ENCODE data around the gene CNR2. TPM values are rescaled to one million over a fixed set of nuclear protein-coding genes. Genes with fewer than 3 reads are reported as not detected.

The CNR2 gene
- polyA plus RNA-seq, 2 of the 4 experiments (the other 2 are of a cell fraction) = not detected

GRCh38 chr1:23959461-23960290 lies 46.5 kb upstream of the CNR2 start, which contains the start of gene PNRC2 (continued):
- TF ChIP-seq RNF2 (IDR thresholded peaks at IDR 0.05; ENCODE audit: borderline replicate concordance, low read depth) = no peak
- TF ChIP-seq HOXB5 (CRISPR knock-in tag; IDR thresholded peaks at IDR 0.05) = no peak
- no peak for TF ChIP-seq HEYL (CRISPR knock-in tag; IDR thresholded peaks at IDR 0.05)
- TF ChIP-seq JUN (IDR thresholded peaks at IDR 0.05) = peak; percentile 81 to 93
- TF ChIP-seq FOXS1 (CRISPR knock-in tag; IDR thresholded peaks at IDR 0.05) = no peak
- TF ChIP-seq NPAS2 (CRISPR knock-in tag; IDR thresholded peaks at IDR 0.05; ENCODE audit: borderline replicate concordance) = no peak
- TF ChIP-seq TP53 (CRISPR knock-in tag; IDR thresholded peaks at IDR 0.05) = no peak
- no peak for TF ChIP-seq ELK1 (IDR thresholded peaks at IDR 0.05; ENCODE audit: low read depth, low read length)
- no peak for TF ChIP-seq BHLHE40 (IDR thresholded peaks at IDR 0.05; ENCODE audit: low read depth, low read length)
- TF ChIP-seq EHMT2 (IDR thresholded peaks at IDR 0.05; ENCODE audit: low read depth) = no peak
- TF ChIP-seq CHD2 (IDR thresholded peaks at IDR 0.05; ENCODE audit: low read length, partially characterized antibody) = no peak
- no peak for TF ChIP-seq SREBF2 (IDR thresholded peaks at IDR 0.05)
- TF ChIP-seq HMGXB4 (CRISPR knock-in tag; IDR thresholded peaks at IDR 0.05; ENCODE audit: borderline replicate concordance) = no peak
- no peak for TF ChIP-seq RARB (CRISPR knock-in tag; IDR thresholded peaks at IDR 0.05)
- no peak for TF ChIP-seq ZSCAN20 (CRISPR knock-in tag; IDR thresholded peaks at IDR 0.05)
- TF ChIP-seq FOSB (CRISPR knock-in tag; IDR thresholded peaks at IDR 0.05) = 0 out of 2 replicates have a peak, but pooled peaks have one; percentile 28
- no peak for TF ChIP-seq HDAC2 (IDR thresholded peaks at IDR 0.05)
- no peak for TF ChIP-seq POLR2AphosphoS2 (conservative IDR thresholded peaks at IDR 0.05; ENCODE audit: low read length)
- no peak for TF ChIP-seq ATOH8 (CRISPR knock-in tag; IDR thresholded peaks at IDR 0.05; ENCODE audit: low read depth)
- no peak for TF ChIP-seq ZC3H11A (IDR thresholded peaks at IDR 0.05)
- no peak for TF ChIP-seq CHD4 (IDR thresholded peaks at IDR 0.05; ENCODE audit: borderline replicate concordance)
- peak; percentile 88 for TF ChIP-seq BCL3 (IDR thresholded peaks at IDR 0.05)
- TF ChIP-seq KDM5A (IDR thresholded peaks at IDR 0.05) = peak; percentile 41; the same call in 1 of the 2 replicates
- no peak for TF ChIP-seq HOXB13 (CRISPR knock-in tag; IDR thresholded peaks at IDR 0.05; ENCODE audit: low read depth)
- TF ChIP-seq MAZ (IDR thresholded peaks at IDR 0.05; ENCODE audit: borderline replicate concordance, low read depth, low read length) = no peak
- no peak for TF ChIP-seq KDM1A (IDR thresholded peaks at IDR 0.05; ENCODE audit: low read depth)
- no peak for TF ChIP-seq CEBPB (IDR thresholded peaks at IDR 0.05)
- no peak for TF ChIP-seq ZFP36 (IDR thresholded peaks at IDR 0.05; ENCODE audit: borderline replicate concordance, partially characterized antibody)
- 0 out of 2 replicates have a peak, but pooled peaks have one; percentile 42 for TF ChIP-seq EHF (CRISPR knock-in tag; IDR thresholded peaks at IDR 0.05)
- TF ChIP-seq ZNF302 (CRISPR knock-in tag; IDR thresholded peaks at IDR 0.05) = no peak
- TF ChIP-seq PBX3 (IDR thresholded peaks at IDR 0.05) = no peak
- no peak for TF ChIP-seq ESRRA (IDR thresholded peaks at IDR 0.05; ENCODE audit: borderline replicate concordance, low read length)
- no peak for TF ChIP-seq NFE2L2 (conservative IDR thresholded peaks at IDR 0.05; ENCODE audit: low read length)
- TF ChIP-seq E2F6 (IDR thresholded peaks at IDR 0.05; ENCODE audit: borderline replicate concordance, low read depth) = no peak
- TF ChIP-seq POLR2A (IDR thresholded peaks at IDR 0.05; ENCODE audit: low read length) = peak; percentile 86
- peak; percentile 43 for TF ChIP-seq MAX (IDR thresholded peaks at IDR 0.05)
- TF ChIP-seq GATA3 (IDR thresholded peaks at IDR 0.05; ENCODE audit: borderline replicate concordance) = no peak; the same call in 1 of the 2 replicates

Data from A549 (cell line).